ENCODE results near the gene FIZ1. TPM values are rescaled to one million over a fixed set of nuclear protein-coding genes. Genes with fewer than 3 reads are reported as not detected.

FIZ1 gene
- total and polyA plus RNA-seq, 4 donors = 1.1 to 4.3 (median 2.3) TPM

DNA sequence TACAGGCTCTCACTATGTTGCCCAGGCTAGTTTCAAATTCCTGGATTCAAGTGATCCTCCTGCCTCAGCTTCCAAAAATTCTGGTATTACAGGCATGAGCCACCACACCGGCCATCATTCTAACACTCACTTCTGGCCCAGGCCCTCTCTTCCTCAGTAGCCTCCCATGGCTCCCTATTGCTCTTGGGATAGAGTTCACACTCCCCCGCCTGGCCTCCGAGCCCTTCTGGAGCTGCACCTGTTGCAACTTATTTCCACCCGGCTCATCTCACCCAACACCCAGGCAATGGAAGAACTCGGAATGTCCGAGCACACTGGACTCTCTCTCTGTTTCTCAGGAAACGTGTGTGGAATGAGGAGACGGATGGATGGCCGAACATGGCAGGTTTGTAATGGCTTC is 45.0 kb downstream of the FIZ1 start:
- Histone ChIP-seq H3K4me3 (ENCODE audit: low read depth in 1 of 3, low read length in 3 of 3) (no peak overlapping the region), H3K9me3 (ENCODE audit: control insufficient read depth in 4 of 4, low read length in 3 of 4) (no peaks in the 10 kb centered on the region), H3K4me1 (ENCODE audit: control insufficient read depth in 4 of 4, insufficient read depth in 4 of 4, low read length in 3 of 4) (no peaks in the 10 kb centered on the region), H3K36me3 (ENCODE audit: control insufficient read depth in 4 of 4, insufficient read depth in 3 of 4, low read depth in 1 of 4, low read length in 3 of 4) (no peaks in the 10 kb centered on the region), H3K9ac (ENCODE audit: low read depth in 1 of 2, low read length in 2 of 2) (no peak overlapping the region), H3K27ac (ENCODE audit: low read depth in 1 of 2, low read length in 2 of 2) (no peak overlapping the region), H3K27me3 (ENCODE audit: control insufficient read depth in 4 of 4, insufficient read depth in 4 of 4, low read length in 3 of 4) (peaks cover 0 to 5% (median 2%) of the 10 kb centered on the region in 4 donors)
- TF ChIP-seq YY1 (IDR thresholded peaks at IDR 0.05) (no peak), TAF1 (conservative IDR thresholded peaks at IDR 0.05) (no peak), SP1 (IDR thresholded peaks at IDR 0.05) (no peak), NR2F2 (IDR thresholded peaks at IDR 0.05) (no peak), HNF4A (conservative IDR thresholded peaks at IDR 0.05) (no peak), RXRA (IDR thresholded peaks at IDR 0.05) (no peak), HNF4G (IDR thresholded peaks at IDR 0.05) (no peak)
- TF ChIP-seq, protein P1, sequence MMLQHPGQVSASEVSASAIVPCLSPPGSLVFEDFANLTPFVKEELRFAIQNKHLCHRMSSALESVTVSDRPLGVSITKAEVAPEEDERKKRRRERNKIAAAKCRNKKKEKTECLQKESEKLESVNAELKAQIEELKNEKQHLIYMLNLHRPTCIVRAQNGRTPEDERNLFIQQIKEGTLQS (IDR thresholded peaks at IDR 0.05) = no peak
- TF ChIP-seq, protein P2, sequence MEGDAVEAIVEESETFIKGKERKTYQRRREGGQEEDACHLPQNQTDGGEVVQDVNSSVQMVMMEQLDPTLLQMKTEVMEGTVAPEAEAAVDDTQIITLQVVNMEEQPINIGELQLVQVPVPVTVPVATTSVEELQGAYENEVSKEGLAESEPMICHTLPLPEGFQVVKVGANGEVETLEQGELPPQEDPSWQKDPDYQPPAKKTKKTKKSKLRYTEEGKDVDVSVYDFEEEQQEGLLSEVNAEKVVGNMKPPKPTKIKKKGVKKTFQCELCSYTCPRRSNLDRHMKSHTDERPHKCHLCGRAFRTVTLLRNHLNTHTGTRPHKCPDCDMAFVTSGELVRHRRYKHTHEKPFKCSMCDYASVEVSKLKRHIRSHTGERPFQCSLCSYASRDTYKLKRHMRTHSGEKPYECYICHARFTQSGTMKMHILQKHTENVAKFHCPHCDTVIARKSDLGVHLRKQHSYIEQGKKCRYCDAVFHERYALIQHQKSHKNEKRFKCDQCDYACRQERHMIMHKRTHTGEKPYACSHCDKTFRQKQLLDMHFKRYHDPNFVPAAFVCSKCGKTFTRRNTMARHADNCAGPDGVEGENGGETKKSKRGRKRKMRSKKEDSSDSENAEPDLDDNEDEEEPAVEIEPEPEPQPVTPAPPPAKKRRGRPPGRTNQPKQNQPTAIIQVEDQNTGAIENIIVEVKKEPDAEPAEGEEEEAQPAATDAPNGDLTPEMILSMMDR (IDR thresholded peaks at IDR 0.05; ENCODE audit: low read depth, low read length, missing input control) = no peak
- TF ChIP-seq, protein P3, sequence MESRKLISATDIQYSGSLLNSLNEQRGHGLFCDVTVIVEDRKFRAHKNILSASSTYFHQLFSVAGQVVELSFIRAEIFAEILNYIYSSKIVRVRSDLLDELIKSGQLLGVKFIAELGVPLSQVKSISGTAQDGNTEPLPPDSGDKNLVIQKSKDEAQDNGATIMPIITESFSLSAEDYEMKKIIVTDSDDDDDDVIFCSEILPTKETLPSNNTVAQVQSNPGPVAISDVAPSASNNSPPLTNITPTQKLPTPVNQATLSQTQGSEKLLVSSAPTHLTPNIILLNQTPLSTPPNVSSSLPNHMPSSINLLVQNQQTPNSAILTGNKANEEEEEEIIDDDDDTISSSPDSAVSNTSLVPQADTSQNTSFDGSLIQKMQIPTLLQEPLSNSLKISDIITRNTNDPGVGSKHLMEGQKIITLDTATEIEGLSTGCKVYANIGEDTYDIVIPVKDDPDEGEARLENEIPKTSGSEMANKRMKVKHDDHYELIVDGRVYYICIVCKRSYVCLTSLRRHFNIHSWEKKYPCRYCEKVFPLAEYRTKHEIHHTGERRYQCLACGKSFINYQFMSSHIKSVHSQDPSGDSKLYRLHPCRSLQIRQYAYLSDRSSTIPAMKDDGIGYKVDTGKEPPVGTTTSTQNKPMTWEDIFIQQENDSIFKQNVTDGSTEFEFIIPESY (IDR thresholded peaks at IDR 0.05) = no peak
- TF ChIP-seq, protein P4, sequence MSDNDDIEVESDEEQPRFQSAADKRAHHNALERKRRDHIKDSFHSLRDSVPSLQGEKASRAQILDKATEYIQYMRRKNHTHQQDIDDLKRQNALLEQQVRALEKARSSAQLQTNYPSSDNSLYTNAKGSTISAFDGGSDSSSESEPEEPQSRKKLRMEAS (IDR thresholded peaks at IDR 0.05) = no peak
- no peak for DNase-seq (ENCODE audit: low spot score)
- 91% methylated on average over 9 of the region's 9 CpGs for WGBS

DNA sequence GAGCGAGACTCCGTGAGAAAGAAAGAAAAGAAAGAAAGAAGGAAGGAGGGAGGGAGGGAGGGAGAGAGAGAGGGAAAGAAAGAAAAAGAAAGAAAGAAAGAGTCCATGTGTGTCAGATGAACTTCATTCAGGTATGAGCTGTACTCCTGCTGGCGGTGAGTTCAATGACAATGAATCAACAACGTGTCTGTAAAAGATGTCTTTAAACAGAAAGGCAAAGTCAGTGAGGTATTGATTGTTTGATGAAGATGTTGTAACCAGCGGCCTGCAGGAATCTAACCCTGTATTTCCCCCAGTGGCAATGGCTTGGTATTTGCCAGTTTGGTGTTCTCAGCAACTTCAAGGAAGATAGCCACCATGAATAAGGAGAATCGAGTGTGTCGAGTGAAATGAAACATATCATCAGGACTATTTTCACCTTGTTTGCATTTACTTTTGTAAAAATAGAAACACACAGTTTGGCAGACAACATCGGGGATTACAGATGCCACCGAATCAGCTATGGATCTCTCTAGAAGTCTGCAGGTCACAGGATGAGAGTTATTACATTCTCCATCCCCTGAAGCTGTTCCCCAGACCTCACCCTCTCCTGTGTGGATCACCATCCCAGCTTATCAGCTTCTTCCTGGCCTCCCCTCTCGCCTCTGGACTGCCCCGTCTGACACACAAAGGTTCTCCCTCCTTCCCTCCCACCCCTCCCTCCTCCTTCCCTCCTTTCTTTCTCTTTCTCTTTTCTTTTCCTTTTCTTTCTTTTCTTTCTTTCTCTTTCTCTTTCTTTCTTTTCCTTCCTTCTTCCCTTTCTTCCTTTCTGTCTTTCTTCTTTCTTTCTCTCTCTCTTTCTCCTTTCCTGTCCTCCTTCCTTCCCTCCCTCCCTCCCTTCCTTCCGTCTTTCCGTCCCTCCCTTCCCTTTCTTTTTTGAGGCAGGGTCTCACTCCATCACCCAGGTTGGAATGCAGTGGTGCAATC is 45.8 kb downstream of the FIZ1 start:
- 54% methylated on average over 13 of the region's 13 CpGs for WGBS
- no peak for DNase-seq (ENCODE audit: low spot score)
- Histone ChIP-seq H3K9me3 (ENCODE audit: control insufficient read depth in 4 of 4, low read length in 3 of 4) (no peaks in the 10 kb centered on the region), H3K27ac (ENCODE audit: low read depth in 1 of 2, low read length in 2 of 2) (no peak overlapping the region), H3K9ac (ENCODE audit: low read depth in 1 of 2, low read length in 2 of 2) (no peak overlapping the region), H3K36me3 (ENCODE audit: control insufficient read depth in 4 of 4, insufficient read depth in 3 of 4, low read depth in 1 of 4, low read length in 3 of 4) (no peaks in the 10 kb centered on the region), H3K27me3 (ENCODE audit: control insufficient read depth in 4 of 4, insufficient read depth in 4 of 4, low read length in 3 of 4) (peaks cover 0 to 5% (median 2%) of the 10 kb centered on the region in 4 donors), H3K4me3 (ENCODE audit: low read depth in 1 of 3, low read length in 3 of 3) (no peak overlapping the region), H3K4me1 (ENCODE audit: control insufficient read depth in 4 of 4, insufficient read depth in 4 of 4, low read length in 3 of 4) (no peaks in the 10 kb centered on the region)
- TF ChIP-seq RAD21 (IDR thresholded peaks at IDR 0.05) = peak in 1 of 2 donors; percentile 10
- TF ChIP-seq GABPA (IDR thresholded peaks at IDR 0.05 in 1 of 2, conservative IDR thresholded peaks at IDR 0.05 in 1 of 2) = no peak
- TF ChIP-seq FOXA2 (IDR thresholded peaks at IDR 0.05) = no peak
- no peak for TF ChIP-seq YY1 (IDR thresholded peaks at IDR 0.05)
- TF ChIP-seq, protein P5, sequence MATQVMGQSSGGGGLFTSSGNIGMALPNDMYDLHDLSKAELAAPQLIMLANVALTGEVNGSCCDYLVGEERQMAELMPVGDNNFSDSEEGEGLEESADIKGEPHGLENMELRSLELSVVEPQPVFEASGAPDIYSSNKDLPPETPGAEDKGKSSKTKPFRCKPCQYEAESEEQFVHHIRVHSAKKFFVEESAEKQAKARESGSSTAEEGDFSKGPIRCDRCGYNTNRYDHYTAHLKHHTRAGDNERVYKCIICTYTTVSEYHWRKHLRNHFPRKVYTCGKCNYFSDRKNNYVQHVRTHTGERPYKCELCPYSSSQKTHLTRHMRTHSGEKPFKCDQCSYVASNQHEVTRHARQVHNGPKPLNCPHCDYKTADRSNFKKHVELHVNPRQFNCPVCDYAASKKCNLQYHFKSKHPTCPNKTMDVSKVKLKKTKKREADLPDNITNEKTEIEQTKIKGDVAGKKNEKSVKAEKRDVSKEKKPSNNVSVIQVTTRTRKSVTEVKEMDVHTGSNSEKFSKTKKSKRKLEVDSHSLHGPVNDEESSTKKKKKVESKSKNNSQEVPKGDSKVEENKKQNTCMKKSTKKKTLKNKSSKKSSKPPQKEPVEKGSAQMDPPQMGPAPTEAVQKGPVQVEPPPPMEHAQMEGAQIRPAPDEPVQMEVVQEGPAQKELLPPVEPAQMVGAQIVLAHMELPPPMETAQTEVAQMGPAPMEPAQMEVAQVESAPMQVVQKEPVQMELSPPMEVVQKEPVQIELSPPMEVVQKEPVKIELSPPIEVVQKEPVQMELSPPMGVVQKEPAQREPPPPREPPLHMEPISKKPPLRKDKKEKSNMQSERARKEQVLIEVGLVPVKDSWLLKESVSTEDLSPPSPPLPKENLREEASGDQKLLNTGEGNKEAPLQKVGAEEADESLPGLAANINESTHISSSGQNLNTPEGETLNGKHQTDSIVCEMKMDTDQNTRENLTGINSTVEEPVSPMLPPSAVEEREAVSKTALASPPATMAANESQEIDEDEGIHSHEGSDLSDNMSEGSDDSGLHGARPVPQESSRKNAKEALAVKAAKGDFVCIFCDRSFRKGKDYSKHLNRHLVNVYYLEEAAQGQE (IDR thresholded peaks at IDR 0.05) = no peak
- no peak for TF ChIP-seq SP1 (IDR thresholded peaks at IDR 0.05)

Data from liver (tissue), 9 donors.